Gastrocnemius medialis (tissue), 4 donors: ENCODE measurements around the gene ADAM12.

Experiments used
- POLR2A ChIP-seq, 2 donors: fragments of 450-650 bp; IDR thresholded peaks; one replicate each; pipeline ENCODE4 v1.6.1; 2017; ENCODE audit warnings: antibody characterized with exemption in 2 of 2, mild to moderate bottlenecking in 2 of 2, moderate library complexity in 2 of 2
- TF ChIP-seq, protein P1 (sequence below), 5 experiments: fragments of 450-650 bp in 3 of 5; fragments of 200-600 bp in 2 of 5; sonication (generic) in 2 of 5; IDR thresholded peaks in 4 of 5; conservative IDR thresholded peaks in 1 of 5; 1 replicate in 4 of 5; 2 replicates in 1 of 5; pipeline ENCODE4 v1.5.1; 2016 to 2019; ENCODE audit warnings: antibody characterized with exemption in 5 of 5, mild to moderate bottlenecking in 3 of 5, moderate library complexity in 3 of 5

DNA sequence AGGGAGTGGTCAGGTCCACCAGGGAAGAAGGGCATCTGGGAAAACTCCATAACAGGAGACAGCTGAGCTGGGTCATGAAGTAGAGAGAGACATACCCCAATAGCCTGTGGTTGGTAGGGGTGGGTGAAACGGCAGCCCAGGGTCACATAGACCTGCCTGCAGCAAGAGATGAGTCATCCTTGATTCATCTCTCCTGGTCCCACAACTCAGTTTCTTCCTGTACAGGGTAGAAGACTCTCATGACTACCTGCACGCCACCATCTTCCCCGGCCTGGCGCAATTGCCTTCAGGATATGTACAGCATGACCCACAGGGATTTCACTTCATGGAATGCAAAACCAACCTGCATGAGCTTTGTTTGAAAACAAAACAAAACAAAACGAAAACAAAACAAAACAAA lies 45.1 kb upstream of the ADAM12 start:
- TF ChIP-seq, protein P1, sequence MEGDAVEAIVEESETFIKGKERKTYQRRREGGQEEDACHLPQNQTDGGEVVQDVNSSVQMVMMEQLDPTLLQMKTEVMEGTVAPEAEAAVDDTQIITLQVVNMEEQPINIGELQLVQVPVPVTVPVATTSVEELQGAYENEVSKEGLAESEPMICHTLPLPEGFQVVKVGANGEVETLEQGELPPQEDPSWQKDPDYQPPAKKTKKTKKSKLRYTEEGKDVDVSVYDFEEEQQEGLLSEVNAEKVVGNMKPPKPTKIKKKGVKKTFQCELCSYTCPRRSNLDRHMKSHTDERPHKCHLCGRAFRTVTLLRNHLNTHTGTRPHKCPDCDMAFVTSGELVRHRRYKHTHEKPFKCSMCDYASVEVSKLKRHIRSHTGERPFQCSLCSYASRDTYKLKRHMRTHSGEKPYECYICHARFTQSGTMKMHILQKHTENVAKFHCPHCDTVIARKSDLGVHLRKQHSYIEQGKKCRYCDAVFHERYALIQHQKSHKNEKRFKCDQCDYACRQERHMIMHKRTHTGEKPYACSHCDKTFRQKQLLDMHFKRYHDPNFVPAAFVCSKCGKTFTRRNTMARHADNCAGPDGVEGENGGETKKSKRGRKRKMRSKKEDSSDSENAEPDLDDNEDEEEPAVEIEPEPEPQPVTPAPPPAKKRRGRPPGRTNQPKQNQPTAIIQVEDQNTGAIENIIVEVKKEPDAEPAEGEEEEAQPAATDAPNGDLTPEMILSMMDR (IDR thresholded peaks at IDR 0.05 in 4 of 5, conservative IDR thresholded peaks at IDR 0.05 in 1 of 5), result no peak
- no peak for TF ChIP-seq POLR2A (IDR thresholded peaks at IDR 0.05)
